Epithelial cell of proximal tubule (primary cell): Measurements from ENCODE around the gene FST. TPM values are rescaled to one million over a fixed set of nuclear protein-coding genes. Genes with fewer than 3 reads are reported as not detected.

ENCODE experiments used
- DNase-seq: peaks from one replicate; pipeline ENCODE4 v3.0.0-alpha.2; 2011; ENCODE audit warnings: low read depth
- H3K4me3 ChIP-seq: 2 replicates; pipeline ENCODE4 v1.5.1; 2011; ENCODE audit warnings: low read depth, mild to moderate bottlenecking, low read length
- CTCF ChIP-seq: conservative IDR thresholded peaks from 2 replicates; pipeline ENCODE4 v1.5.1; 2012; ENCODE audit warnings: low read depth, mild to moderate bottlenecking, low read length
- total RNA-seq: library from RNA; depleted of rRNA; stranded (reverse); fragments of >200 nt; gene quantifications from 2 replicates; pipeline ENCODE4 v1.2.3, GENCODE V29; 2015

The FST gene
- total RNA-seq, 1 donor from 2014 or later: 0.40 TPM

GRCh38 chr5:53454719-53455000 is 25.8 kb upstream of the FST start:
- no peak overlapping the region for H3K4me3 ChIP-seq
- DNase-seq: no peak
- TF ChIP-seq CTCF: no peak

GRCh38 chr5:53456366-53456765 is 24.1 kb upstream of the FST start:
- no peak for TF ChIP-seq CTCF
- no peak overlapping the region for H3K4me3 ChIP-seq
- no peak for DNase-seq

- no peak overlapping the region for H3K4me3 ChIP-seq
- TF ChIP-seq CTCF: no peak
- DNase-seq: no peak
These were observed 16.4 kb upstream of the FST start for GRCh38 chr5:53463909-53464621.

GRCh38 chr5:53464722-53465121 is 15.7 kb upstream of the FST start:
- no peak overlapping the region for H3K4me3 ChIP-seq
- TF ChIP-seq CTCF: no peak
- DNase-seq: no peak

GRCh38 chr5:53469946-53470687 is 10.3 kb upstream of the FST start:
- no peak for TF ChIP-seq CTCF
- DNase-seq: no peak
- no peak overlapping the region for H3K4me3 ChIP-seq

- no peak for DNase-seq
- no peak for TF ChIP-seq CTCF
- H3K4me3 ChIP-seq: no peak overlapping the region
These were observed 8.2 kb upstream of the FST start for GRCh38 chr5:53472279-53472678.
